ENCODE measurements around the gene ZNF564. TPM values are rescaled to one million over a fixed set of nuclear protein-coding genes. Genes with fewer than 3 reads are reported as not detected.
A peak's percentile ranks its signal among the peaks of the same experiment; 100 is the strongest.

Gene ZNF564
- total RNA-seq, 2 experiments from 2014 or later: 5.2 to 5.6 TPM

GRCh38 chr19:12481781-12482508, 69.3 kb downstream of the ZNF564 start:
- ChIA-PET CTCF (interaction anchor here (0.7 to 1.1 kb wide), 2 partner anchors 9 to 82 kb away, joined by 3 read pairs; no protein-coding TSS in a partner anchor), POLR2A (interaction anchor here (0.7 kb wide), 1 partner anchor 13 kb away, joined by 4 read pairs; no protein-coding TSS in a partner anchor)
- H3K27me3 Mint-ChIP-seq: no peaks in the 10 kb centered on the region
- intact Hi-C loops (cut with DNase I, micrococcal nuclease): no loop called here
- no peaks in the 10 kb centered on the region for H3K36me3 Mint-ChIP-seq (ENCODE audit: low read depth)
- peak overlapping the region; percentile 1 for H3K27ac Mint-ChIP-seq
- no peak for ATAC-seq
- peaks cover 38% of the 10 kb centered on the region for H3K4me1 Mint-ChIP-seq
- no peaks in the 10 kb centered on the region for H3K9me3 Mint-ChIP-seq (ENCODE audit: low read depth)
- no peak for DNase-seq
- H3K4me3 Mint-ChIP-seq: no peak overlapping the region

DNA sequence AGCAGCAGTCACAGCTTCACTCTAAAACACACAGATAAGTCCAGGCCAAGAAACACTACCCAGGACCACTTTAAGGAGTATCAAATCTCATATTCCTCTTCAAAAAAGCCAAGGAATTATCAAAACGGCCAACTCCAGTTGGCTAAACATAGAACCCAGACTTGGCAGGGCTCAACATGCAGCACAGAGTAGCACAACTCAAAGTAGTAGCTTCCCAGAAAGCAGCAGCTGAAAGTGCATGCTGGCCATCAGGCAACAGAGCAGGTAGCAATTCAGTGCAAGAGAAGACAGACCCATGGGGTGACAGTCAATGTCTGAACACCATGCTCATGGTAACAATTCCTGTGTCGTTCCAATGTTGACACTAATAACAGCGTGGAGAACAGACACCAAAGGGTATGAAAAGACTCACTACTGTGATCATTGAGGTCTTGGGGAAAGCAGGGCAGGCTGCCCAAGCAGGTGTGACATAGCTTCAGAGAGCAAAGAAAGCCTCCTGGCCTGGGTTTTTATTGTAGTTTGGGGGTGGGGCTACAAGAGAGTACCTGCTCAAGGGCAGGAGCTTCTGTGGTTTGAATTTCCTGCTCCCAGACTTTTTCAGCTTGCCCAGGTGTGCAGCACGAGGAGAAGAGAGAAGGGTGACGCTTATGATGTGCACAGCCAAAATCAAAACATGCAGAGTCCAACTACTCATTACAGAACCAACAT, 72.9 kb downstream of the ZNF564 start:
- intact Hi-C loops (cut with DNase I, micrococcal nuclease): no loop called here
- no peaks in the 10 kb centered on the region for H3K9me3 Mint-ChIP-seq (ENCODE audit: low read depth)
- ChIA-PET POLR2A (no interaction called here), CTCF (interaction anchor here (0.6 kb wide), 1 partner anchor 829 kb away, joined by 3 read pairs; no protein-coding TSS in a partner anchor)
- peaks cover 26% of the 10 kb centered on the region for H3K4me1 Mint-ChIP-seq
- H3K27me3 Mint-ChIP-seq: no peaks in the 10 kb centered on the region
- H3K4me3 Mint-ChIP-seq: no peak overlapping the region
- peaks cover 7% of the 10 kb centered on the region for H3K36me3 Mint-ChIP-seq (ENCODE audit: low read depth)
- DNase-seq (no peak), ATAC-seq (peak; percentile 26)
- H3K27ac Mint-ChIP-seq: peak overlapping the region; percentile 29

Other genes starting within 250 kb of the ZNF564 start
- gene ZNF563, start 217.8 kb downstream of the ZNF564 start, total RNA-seq: 1 to 10 TPM; 6.6 to 6.7 TPM
- 1 to 10 TPM; 1.1 to 1.7 TPM for gene ZNF442, start 185.8 kb downstream of the ZNF564 start, total RNA-seq
- gene ZNF799, start 150.2 kb downstream of the ZNF564 start, total RNA-seq: 1 to 10 TPM; 4.0 to 4.3 TPM
- gene ZNF443, start 110.5 kb downstream of the ZNF564 start, total RNA-seq: 1 to 10 TPM; 3.4 to 4.0 TPM
- gene ZNF709, start 66.7 kb downstream of the ZNF564 start, total RNA-seq: 1 to 10 TPM; 1.7 to 2.1 TPM
- gene ZNF490, start 59.3 kb upstream of the ZNF564 start, total RNA-seq: 1 to 10 TPM; 7.7 to 8.7 TPM
- 10 to 100 TPM; 16.1 to 18.1 TPM for gene ZNF791, start 59.4 kb upstream of the ZNF564 start, total RNA-seq
- gene MAN2B1, start 115.3 kb upstream of the ZNF564 start, total RNA-seq: 100 to 1,000 TPM; 118 to 154 TPM
- gene WDR83, start 115.3 kb upstream of the ZNF564 start, total RNA-seq: 10 to 100 TPM; 13.5 to 19.5 TPM
- gene DHPS, start 130.4 kb upstream of the ZNF564 start, total RNA-seq: 100 to 1,000 TPM; 101 to 112 TPM
- gene GNG14, start 136.5 kb upstream of the ZNF564 start, total RNA-seq: not detected
- 1 to 10 TPM; 8.3 to 8.8 TPM for gene FBXW9, start 145.1 kb upstream of the ZNF564 start, total RNA-seq
- gene TNPO2, start 172.4 kb upstream of the ZNF564 start, total RNA-seq: 100 to 1,000 TPM in 1 of 2 experiments, 10 to 100 TPM in 1; 84.8 to 101 TPM
- 100 to 1,000 TPM; 160 to 215 TPM for gene TRIR, start 183.2 kb upstream of the ZNF564 start, total RNA-seq
- 10 to 100 TPM; 53.7 to 61.9 TPM for gene GET3, start 186.0 kb upstream of the ZNF564 start, total RNA-seq
- gene BEST2, start 200.3 kb upstream of the ZNF564 start, total RNA-seq: not detected
- 10 to 100 TPM; 20.4 to 20.9 TPM for gene HOOK2, start 224.1 kb upstream of the ZNF564 start, total RNA-seq
- gene JUNB, start 240.0 kb upstream of the ZNF564 start, total RNA-seq: 100 to 1,000 TPM; 375 to 412 TPM

Data from activated CD4-positive, alpha-beta T cell treated with anti-CD3 and anti-CD28 coated beads for 36 hours (primary cell).